C4-2B (cell line): Measurements from ENCODE around the gene NEGR1.

Experiments used
- ZFX ChIP-seq: fragments of 450-650 bp; IDR thresholded peaks from 2 replicates; pipeline ENCODE4 v1.6.1; 2017
- TF ChIP-seq, protein P1 (sequence below): fragments of 450-650 bp; conservative IDR thresholded peaks from 2 replicates; pipeline ENCODE4 v1.5.1; 2017; ENCODE audit warnings: mild to moderate bottlenecking

DNA sequence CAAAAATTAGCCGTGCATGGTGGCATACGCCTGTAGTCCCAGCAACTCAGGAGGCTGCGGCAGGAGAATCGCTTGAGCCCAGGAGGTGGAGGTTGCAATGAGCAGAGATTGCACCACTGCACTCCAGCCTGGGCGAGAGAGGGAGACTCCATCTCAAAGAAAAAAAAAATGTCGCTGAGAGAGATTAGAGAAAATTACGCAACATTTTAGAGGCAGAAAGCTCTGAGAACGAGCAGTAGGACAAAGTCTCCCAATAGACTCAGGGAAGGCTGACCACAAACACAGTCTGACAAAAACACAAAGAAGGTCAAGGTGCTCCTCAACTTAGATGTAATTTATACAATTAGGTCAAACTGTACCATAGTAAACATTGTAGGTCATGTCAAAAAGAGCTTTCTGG is 833.9 kb downstream of the NEGR1 start:
- TF ChIP-seq, protein P1, sequence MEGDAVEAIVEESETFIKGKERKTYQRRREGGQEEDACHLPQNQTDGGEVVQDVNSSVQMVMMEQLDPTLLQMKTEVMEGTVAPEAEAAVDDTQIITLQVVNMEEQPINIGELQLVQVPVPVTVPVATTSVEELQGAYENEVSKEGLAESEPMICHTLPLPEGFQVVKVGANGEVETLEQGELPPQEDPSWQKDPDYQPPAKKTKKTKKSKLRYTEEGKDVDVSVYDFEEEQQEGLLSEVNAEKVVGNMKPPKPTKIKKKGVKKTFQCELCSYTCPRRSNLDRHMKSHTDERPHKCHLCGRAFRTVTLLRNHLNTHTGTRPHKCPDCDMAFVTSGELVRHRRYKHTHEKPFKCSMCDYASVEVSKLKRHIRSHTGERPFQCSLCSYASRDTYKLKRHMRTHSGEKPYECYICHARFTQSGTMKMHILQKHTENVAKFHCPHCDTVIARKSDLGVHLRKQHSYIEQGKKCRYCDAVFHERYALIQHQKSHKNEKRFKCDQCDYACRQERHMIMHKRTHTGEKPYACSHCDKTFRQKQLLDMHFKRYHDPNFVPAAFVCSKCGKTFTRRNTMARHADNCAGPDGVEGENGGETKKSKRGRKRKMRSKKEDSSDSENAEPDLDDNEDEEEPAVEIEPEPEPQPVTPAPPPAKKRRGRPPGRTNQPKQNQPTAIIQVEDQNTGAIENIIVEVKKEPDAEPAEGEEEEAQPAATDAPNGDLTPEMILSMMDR = no peak
- TF ChIP-seq ZFX = no peak
